Kidney tubule cell (primary cell): Measurements from ENCODE around the gene SYDE2.
"Not testable (repeated sequence)": the region's sequence is repeated elsewhere in the genome, so short reads cannot be mapped to it uniquely, and the experiment has no call there.

ENCODE experiments used
- DNase-seq: peaks from one replicate; pipeline ENCODE4 v3.0.0-alpha.2; 2018; ENCODE audit warnings: low spot score

SYDE2 gene, protein sequence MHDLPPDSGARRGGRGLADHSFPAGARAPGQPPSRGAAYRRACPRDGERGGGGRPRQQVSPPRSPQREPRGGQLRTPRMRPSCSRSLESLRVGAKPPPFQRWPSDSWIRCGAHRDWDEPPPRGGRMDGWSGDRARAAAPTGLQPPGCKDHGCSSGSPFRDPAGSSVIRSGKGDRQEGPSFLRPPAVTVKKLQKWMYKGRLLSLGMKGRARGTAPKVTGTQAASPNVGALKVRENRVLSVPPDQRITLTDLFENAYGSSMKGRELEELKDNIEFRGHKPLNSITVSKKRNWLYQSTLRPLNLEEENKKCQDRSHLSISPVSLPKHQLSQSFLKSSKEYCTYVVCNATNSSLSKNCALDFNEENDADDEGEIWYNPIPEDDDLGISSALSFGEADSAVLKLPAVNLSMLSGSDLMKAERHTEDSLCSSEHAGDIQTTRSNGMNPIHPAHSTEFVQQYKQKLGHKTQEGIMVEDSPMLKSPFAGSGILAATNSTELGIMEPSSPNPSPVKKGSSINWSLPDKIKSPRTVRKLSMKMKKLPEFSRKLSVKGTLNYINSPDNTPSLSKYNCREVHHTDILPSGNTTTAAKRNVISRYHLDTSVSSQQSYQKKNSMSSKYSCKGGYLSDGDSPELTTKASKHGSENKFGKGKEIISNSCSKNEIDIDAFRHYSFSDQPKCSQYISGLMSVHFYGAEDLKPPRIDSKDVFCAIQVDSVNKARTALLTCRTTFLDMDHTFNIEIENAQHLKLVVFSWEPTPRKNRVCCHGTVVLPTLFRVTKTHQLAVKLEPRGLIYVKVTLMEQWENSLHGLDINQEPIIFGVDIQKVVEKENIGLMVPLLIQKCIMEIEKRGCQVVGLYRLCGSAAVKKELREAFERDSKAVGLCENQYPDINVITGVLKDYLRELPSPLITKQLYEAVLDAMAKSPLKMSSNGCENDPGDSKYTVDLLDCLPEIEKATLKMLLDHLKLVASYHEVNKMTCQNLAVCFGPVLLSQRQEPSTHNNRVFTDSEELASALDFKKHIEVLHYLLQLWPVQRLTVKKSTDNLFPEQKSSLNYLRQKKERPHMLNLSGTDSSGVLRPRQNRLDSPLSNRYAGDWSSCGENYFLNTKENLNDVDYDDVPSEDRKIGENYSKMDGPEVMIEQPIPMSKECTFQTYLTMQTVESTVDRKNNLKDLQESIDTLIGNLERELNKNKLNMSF

DNA sequence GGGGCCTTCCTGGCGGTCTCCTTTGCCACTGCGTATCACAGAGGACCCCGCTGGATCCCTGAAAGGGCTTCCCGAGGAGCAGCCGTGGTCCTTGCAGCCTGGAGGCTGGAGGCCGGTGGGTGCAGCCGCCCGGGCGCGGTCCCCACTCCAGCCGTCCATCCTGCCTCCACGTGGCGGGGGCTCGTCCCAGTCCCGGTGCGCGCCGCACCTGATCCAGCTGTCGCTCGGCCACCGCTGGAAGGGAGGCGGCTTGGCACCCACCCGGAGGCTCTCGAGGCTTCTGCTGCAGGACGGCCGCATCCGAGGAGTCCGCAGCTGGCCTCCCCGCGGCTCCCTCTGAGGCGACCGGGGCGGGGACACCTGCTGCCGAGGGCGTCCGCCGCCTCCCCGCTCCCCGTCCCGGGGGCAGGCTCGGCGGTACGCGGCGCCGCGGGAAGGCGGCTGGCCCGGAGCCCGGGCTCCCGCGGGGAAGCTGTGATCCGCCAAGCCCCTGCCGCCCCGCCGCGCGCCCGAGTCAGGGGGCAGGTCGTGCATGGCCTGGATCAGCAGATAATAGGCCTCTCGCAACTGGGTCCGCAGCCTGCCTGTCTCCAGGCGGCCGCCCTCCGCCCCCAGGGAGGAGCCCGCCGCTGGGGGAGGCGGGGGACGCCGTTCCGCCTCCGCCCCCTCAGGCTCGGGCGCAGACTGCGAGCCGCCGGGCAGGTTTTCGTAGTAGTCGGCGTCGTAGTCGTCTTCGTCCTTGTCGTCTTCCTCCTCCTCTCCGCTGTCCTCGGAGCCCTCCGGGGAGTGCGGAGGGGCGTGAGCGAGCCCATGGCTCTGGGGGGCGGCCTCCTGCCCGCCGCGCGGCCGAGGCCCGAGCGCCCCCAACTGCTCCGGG is at the start of gene SYDE2:
SYDE2 (minus strand) TSS at position 554 of the 877 bp plus-strand sequence; CDS start at position 534, 20 bp downstream.
- peak; percentile 88 for DNase-seq

- not testable (repeated sequence) for DNase-seq
These were observed 48.2 kb upstream of the SYDE2 start for GRCh38 chr1:85249042-85249441.

DNA sequence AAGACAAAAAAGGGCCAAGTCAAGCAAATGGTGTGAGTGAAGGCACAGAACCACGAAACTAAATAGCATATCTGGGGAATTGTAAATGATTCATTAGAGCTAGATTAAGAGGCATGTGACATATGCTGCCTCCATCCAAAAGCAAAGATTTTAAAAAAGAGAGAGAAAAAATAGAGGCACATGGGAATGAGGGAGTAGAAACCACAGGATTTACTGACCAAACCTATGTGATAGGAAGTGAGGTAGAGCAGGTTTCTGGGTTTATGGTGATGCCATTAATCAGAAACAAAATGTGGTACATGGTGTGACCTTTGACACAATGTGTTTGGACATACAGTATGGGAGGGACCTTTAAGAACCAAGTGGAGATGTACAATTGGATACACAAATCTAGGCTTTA is 45.1 kb upstream of the SYDE2 start:
- DNase-seq, result no peak

GRCh38 chr1:85245456-85245855 is 44.6 kb upstream of the SYDE2 start:
- DNase-seq, result peak; percentile 32

DNA sequence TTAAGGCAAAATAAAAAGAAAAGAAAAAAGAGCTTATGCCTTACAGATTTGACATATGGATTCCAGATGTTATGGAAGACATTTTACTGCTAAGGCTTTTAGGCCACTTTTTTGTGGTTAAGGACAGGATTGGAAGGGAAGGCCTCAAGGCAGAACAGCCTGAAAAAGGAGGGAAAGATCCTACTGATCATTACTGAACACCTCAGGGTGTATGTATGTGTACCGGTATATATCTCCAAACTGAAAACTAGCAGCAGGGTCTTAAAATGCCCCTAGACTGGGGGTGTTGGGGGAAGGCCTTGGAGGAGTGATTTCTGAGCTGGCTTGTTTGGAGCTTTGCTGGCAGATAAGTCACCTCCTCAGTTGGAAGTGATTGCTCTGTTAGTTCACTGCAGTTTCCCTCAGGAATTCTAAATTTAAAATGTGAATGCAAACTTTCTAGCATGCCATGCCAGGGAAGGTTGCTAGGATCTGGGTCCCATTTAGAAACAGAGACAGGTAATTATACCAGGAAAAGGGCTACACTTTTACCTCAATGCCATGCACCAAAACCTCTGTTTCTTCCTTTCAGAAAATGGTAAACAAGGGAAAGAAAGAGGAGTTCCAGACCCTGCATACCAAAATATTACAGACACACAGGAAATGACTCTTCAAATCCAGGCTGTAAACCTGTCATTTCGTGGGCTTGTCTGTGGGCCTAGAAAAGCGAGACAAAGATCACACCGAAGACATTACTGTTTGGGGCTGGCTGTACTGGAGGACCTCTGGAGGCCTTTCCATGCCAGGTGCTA is 43.6 kb upstream of the SYDE2 start:
- peak; percentile 27 for DNase-seq

DNA sequence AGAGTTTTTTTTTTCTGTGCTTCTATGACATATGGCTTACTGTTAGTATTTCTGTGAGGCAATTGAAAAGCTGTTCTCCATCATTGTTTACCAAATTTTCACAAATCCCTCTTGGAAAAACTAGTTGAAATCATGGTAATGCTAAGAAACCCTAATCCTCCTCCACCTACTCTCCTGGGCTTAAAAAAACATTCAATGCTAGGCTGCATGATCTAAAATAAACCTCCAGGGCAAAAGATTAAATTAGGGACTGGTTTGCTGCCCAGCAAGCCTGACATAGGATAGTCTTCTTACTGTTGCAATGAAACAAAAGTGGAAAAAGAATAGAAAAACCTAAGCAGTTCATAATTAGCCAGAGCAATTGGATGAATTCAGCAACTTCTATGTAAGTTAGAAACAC is 42.6 kb upstream of the SYDE2 start:
- no peak for DNase-seq

- no peak for DNase-seq
These were observed 39.8 kb upstream of the SYDE2 start for GRCh38 chr1:85240643-85241042.

DNA sequence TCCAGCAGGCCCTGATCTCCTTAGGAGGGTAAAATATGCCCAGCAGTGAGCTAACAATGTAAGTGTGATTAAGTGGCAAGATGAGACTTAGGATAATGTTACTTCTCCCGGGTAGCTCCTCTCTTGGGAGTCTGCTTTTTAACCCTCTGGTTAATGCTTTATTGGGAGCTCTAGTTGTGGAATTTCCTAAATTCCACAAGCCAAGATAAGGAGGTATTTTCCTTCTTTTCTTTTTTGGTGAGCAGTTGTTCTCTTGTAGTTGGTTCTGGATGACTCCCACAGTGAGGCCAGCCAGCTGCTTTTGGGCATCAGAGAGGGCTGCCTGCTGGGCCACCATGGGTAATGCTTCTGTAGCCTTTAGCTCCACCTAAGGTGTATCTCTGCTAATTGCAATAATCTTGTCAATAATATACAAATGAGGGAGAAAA is 39.4 kb upstream of the SYDE2 start:
- DNase-seq, result peak; percentile 29

- no peak for DNase-seq
These were observed 36.8 kb upstream of the SYDE2 start for GRCh38 chr1:85237613-85238012.

DNA sequence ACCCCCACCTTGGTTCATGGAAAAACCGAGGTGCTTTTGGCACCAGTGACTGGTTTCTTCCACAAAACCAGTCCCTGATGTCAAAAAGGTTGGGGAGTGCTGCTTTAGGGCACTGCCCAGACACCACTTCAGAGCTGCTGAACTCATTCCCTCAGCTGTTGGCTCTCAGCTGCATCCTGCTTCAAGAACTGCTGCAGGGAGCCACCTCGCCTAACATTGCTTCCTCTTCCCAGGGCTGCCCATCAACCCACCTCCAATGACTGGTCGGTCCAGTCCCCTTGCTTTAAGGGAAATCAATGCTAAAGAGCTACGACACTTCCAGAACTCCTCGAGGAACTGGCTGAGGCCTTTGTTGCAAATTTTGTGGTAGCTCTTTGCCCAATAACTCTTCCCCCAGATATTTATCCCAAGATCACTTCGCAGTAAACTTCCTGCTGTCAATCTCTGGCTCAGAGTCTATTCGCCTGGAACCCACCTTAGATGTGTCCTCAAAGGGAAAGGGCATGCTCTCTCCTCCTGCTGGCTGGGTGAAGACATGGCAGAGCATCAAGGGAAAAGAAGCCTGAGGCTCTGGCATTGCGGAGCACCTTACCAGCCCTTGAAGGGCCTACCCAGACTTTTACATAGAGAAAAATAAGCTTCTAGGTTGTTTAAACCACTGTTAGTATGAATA is 29.6 kb upstream of the SYDE2 start:
- no peak for DNase-seq

GRCh38 chr1:85229574-85230097 is 28.8 kb upstream of the SYDE2 start:
- no peak for DNase-seq

DNA sequence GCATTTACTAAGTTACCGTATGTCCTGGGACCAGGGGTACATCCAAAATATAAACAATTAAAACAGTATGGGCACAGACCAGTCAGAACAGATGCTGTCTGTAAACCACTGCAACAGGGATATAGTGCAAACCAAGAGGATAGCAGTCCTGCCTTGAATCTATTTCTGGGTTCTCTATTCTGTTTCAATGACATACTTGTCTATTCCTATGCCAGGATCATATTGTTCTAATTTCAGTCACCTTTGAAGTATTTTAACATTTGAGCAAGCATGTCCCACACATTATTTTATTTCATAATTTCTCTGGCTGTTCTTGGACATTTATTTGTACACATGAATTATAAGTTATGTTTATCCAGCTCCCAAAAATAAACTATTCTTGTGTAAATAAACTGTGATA is 28.2 kb upstream of the SYDE2 start:
- no peak for DNase-seq

DNA sequence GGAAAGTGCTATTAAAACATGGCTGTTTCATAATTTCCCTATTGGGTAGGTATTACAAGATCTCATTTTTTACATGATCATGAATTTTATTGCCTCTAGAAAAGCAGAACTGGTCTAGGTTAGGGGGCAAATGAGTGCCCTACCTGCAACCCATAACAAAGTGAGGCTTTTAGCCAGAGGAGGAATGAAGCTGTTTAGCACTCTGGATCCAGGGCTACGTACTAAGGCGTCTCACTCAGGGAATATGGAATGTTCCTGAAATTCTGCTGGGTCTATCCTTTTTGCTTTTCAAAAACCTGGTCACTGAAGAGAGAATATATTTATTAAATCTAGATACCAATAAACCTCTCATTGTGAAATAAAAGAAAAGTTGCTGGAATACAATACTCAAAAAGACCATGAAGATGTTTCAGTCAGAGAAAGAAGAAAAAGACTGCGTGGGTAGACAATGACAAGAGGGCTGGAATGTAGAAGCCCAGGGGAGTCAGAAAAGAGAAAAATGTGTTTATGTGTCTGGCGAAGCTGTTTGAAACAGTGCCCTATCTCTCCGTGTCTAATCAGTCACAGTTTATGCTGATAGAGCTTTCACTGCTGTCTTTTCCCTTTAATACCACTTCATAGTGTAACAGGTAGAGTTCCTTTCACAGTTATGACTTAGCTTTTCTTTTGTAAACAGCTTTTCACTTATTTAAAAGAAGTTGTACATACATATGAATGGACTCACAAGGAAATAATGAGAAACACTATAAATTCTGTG is 25.0 kb upstream of the SYDE2 start:
- no peak for DNase-seq

- peak; percentile 10 for DNase-seq
These were observed 24.2 kb upstream of the SYDE2 start for GRCh38 chr1:85224734-85225623.

GRCh38 chr1:85224295-85224694 is 23.5 kb upstream of the SYDE2 start:
- DNase-seq, result no peak

DNA sequence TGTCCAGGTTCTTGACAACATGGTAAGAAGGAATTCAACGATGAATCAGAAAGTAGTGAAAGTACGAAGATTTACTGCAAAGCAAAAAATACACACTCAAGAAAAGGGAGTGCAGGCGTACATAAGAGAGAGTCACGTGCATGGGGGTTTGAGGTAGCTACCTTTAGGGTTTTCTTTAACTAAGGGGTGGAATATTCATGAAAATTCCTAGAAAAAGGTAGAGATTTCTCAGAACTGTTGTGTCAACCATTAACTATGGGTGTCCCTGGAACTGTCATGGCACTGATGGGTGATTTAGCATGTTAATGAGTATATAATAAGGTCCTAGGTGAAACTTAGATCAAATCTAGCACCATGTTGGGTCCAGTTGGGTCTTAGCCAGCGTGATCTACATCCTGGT is 22.5 kb upstream of the SYDE2 start:
- DNase-seq, result no peak

- no peak for DNase-seq
These were observed 20.0 kb upstream of the SYDE2 start for GRCh38 chr1:85220756-85221201.
